Stimulated activated naive CD4-positive, alpha-beta T cell (primary cell): Measurements from ENCODE around the gene PALM.
A peak's percentile ranks its signal among the peaks of the same experiment; 100 is the strongest.
"Not testable (repeated sequence)": the region's sequence is repeated elsewhere in the genome, so short reads cannot be mapped to it uniquely, and the experiment has no call there.

Experiments
- DNase-seq, 6 experiments: peaks; one replicate each; lab custom pipeline; 2025; lab: John Stamatoyannopoulos, UW

The PALM gene

DNA sequence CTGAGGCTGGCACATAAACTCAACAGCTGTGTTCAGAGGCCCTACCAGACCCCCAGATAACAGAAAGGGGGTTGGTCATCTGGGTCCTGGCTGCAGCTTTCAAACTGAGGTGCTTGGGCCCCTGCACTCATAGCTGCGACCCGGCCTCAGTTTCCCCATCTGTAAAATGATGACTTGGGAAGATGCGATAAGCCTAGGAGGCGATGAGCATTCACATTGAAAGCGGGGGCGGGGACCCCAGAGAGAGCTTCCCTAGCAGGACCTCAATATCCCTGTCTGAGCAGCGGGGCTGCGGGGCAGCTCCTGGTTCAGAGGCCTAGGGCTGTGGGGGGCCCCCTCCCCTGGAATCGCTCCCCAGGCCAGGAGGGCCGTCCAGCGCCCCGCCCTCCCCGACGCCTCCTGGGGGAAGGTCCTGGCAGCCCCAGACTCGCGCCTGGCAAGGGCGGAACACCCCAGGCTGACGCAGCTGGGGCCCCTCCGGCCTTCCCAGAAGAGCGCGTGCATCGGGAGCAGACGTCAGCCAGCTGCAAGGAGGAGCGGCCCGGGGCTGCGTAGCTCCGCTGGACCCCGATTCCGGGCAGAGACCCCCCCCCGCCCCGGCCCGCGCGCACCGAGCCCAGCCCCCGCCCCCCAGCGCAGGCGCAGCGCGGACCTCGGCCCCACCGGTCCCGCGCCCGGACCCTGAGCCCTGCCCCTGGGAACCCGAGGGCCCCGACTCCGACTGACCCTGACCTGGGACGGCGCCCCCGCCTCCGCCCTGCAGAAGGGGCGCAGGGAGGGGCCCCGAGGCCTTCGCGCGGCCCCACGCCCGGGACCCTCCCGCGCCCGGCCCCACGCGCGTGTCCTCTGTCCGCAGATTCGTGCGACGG, 29.1 kb upstream of the PALM start:
- peak in 4 of 6 experiments; percentile 9 to 49 (median 28) for DNase-seq

DNA sequence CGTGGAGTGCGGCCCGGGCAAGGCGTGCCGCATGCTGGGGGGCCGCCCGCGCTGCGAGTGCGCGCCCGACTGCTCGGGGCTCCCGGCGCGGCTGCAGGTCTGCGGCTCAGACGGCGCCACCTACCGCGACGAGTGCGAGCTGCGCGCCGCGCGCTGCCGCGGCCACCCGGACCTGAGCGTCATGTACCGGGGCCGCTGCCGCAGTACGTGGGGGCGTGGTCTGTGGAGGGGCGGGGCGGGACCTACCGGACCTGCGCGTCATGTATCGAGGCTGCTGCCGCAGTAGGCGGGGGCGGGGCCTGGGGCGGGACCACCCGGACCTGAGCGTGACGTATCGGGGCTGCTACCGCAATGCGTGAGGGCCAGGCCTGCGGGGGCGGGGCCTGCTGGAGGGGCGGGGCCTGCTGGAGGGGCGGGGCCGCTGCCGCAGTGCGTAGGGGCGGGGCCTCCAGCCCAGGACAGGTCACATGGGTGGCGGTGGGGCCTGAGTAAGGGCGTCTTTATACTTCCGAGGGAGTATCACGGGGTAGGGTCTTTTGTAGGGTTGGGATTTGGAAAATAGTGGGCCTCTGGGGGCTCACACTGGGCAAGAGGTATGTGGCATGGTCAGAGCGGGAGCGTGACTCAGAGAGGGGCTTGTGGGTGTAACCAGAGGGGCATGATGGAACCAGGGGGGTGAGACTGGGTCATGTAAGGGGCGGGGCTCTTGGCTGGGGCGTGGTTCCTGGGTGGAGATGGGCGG, 28.3 kb upstream of the PALM start:
- peak; percentile 96 to 100 (median 100) for DNase-seq

DNA sequence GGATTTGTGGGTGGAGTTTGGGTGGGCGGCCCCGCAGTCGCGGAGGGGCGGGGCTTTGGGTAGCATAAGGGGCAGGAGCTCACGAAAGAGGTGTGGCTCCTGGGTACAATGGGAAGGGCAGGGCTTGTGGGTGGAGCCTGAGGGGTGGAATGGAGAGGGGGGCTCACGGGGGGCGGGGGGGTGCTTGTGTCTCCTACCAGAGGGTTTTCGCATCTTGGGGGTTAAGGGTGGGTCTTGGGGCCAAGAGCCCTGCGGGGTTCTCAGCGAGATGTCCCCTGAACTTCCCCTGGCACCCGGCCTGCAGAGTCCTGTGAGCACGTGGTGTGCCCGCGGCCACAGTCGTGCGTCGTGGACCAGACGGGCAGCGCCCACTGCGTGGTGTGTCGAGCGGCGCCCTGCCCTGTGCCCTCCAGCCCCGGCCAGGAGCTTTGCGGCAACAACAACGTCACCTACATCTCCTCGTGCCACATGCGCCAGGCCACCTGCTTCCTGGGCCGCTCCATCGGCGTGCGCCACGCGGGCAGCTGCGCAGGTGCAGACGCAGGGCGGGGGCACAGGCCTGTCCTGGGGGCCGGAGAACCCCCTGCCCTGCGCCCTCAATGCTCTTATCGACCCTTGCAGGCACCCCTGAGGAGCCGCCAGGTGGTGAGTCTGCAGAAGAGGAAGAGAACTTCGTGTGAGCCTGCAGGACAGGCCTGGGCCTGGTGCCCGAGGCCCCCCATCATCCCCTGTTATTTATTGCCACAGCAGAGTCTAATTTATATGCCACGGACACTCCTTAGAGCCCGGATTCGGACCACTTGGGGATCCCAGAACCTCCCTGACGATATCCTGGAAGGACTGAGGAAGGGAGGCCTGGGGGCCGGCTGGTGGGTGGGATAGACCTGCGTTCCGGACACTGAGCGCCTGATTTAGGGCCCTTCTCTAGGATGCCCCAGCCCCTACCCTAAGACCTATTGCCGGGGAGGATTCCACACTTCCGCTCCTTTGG, 27.4 kb upstream of the PALM start:
- DNase-seq = peak in 5 of 6 experiments; percentile 24 to 63 (median 53)

DNA sequence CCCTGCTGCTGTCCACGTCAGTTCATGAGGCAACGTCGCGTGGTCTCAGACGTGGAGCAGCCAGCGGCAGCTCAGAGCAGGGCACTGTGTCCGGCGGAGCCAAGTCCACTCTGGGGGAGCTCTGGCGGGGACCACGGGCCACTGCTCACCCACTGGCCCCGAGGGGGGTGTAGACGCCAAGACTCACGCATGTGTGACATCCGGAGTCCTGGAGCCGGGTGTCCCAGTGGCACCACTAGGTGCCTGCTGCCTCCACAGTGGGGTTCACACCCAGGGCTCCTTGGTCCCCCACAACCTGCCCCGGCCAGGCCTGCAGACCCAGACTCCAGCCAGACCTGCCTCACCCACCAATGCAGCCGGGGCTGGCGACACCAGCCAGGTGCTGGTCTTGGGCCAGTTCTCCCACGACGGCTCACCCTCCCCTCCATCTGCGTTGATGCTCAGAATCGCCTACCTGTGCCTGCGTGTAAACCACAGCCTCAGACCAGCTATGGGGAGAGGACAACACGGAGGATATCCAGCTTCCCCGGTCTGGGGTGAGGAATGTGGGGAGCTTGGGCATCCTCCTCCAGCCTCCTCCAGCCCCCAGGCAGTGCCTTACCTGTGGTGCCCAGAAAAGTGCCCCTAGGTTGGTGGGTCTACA, 25.9 kb upstream of the PALM start:
- DNase-seq = no peak

DNA sequence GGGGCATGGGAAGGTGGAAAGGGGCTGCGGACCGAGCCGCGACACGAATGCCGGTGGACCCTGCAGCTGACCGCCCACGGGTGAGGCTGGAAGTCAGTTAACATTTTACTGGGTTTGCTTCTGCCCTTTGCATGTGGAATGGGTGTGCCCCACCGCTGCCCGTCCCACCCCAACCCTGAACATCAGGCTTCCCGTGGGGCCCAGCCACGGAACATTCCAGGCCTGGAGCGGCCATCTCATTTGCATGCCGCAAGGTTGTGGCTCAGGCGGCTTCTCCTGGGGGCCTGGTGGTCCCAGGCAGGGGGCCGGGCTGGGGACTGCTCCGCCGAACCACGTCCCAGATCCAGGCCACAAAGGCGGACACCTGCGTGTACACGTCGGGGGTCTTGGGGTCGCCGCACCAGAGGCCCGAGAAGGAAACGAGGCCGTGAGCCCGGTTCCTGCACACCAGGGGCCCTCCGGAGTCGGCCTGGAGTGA, 23.2 kb upstream of the PALM start:
- no peak for DNase-seq

DNA sequence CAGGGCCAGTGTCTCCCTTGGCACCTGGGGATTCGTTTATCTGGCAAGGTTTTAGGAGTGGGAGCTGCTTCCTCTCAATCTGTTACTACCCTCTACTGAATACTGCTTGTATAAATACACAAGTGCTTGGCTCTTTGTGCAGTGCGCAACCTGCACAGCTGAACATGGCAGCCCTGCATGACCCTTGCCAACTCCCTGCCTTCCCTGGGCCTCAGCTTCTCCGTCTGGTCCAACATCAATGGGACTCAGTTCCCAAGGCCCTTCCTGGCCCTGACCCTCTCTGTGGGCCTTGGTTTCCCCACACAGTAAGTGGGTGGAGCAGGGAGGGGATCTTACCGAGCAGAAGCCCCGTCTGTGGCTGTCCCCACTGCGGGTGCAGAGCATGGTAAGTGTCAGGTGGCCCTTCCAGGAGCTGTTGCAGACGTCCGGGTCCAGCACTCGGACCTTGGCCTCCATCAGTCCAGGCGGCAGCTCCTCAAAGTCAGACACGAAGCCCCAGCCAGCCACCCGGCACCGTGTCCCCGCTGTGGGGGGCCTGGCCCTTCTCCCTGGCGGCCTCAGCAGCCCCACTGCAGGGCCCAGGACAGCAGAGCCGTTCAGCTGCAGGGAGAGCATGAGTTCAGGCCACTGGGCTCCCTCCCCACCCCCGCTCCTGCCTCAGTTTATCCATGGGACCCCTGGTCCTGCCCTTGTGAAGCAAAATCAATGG, 22.0 kb upstream of the PALM start:
- no peak for DNase-seq

DNA sequence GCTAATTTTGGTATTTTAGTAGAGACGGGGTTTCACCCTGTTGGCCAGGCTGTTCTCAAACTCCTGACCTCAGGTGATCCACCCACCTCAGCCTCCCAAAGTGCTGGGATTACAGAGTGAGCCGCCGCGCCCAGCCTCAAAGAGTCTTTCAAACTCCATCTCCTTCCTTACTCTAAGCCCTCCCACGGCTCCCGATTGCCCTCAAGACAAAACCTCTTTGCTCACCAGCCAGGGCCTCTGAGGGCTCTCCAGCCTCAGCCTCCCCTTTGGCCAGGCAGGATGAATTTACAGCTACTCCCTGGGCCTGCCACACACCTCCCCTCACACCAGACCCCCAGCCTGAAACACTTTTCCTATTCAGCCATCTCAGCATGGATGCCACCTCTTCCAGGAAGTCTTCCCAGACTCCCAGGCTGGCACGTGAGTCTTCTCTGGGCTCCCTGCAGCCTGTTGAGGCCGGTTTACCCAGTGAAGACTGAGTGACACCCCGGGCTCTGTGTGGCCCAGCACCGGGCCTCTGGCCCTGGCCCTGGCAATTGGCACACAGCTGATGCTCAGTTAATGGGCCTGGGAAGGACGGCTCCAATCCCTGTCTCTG, 21.1 kb upstream of the PALM start:
- DNase-seq = no peak

DNA sequence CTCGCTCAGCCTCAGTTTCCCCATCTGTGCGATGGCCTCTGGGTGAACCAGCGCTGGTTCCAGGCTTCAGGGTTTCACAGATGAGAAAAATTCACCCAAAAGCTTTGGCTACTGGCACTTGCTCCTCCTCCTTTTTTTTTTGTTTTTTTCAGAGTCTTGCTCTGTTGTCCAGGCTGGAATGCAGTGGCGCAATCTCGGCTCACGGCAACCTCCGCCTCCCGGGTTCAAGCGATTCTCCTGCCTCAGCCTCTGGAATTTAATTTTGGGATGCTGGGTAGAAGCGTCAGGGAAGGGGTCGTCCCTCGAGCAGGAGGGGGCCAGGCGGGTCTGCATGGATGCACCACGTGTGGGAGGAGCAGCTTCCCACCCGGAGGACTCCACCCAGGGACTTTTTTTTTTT, 20.5 kb upstream of the PALM start:
- no peak for DNase-seq

DNA sequence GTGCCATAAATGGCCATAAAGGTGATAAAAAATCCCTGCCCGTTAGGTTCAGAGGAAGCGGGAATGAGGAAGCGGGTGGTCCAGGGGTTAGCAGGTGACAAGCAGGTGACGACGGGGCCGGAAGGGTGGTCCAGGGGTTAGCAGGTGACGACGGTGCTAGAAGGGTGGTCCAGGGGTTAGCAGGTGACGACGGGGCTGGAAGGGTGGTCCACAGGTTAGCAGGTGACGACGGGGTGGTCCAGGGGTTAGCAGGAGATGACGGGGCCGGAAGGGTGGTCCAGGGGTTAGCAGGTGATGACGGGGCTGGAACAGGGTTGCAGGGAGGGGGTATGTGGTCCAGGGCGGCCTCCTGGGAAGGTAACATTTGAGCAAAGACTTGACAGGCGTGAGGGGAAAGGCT, 19.7 kb upstream of the PALM start:
- no peak for DNase-seq

DNA sequence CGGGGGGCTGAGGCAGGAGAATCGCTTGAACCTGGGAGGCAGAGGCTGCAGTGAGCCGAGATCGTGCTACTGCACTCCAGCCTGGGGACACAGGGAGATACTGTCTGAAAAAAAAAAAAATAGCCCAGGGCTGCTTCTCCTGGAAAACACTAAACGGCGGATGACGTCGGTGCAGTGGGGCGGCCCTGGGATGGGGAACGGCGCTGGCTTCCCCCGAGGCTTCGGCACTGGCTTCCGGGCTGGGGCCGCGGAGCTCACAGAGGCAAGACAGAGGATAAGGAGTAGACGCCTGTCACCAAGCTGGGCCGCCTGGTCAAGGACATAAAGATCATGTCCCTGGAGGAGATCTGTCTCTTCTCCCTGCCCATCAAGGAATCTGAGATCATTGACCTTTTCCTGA, 18.5 kb upstream of the PALM start:
- DNase-seq = no peak

DNA sequence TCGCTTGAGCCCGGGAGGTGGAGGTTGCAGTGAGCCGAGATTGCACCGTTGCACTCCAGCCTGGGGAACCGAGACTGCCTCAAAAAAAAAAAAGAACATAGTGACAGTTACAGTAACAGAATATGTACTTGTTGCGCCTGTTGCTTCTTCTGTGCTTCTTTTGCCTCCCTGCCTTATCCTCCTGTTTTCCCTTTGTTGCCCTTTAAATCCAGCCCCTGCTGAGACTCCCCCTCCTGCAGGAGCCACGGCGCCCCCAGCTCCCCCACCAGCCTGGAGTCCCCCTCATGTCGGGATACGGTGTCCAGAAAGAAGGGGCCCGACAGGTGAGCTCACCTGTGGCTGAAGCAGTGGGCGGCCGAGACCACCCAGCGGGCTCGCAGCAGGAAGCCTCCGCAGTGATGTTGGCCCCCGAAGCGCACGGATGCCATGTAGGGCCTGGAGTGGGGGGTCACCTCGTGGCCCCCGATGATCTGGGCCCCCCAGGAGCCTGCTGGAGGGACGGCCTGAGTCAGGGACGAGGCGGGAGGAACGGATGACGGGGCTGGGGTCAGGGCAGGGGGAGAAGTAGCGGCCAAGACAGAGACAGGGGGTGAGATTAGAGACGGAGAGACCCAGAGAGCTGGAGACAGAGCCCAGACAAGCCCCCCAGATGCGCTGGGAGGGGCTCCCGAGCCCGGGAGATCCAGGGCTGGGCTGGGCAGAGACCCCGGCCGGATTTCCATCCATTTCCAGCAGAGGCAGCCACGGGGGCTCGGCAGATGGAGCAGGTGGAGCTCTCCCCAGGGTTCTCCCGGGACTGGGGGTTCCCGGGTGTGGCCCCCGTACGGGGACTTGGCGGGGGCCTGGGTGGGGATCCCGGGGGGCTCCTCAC, 14.0 kb upstream of the PALM start:
- DNase-seq = no peak

DNA sequence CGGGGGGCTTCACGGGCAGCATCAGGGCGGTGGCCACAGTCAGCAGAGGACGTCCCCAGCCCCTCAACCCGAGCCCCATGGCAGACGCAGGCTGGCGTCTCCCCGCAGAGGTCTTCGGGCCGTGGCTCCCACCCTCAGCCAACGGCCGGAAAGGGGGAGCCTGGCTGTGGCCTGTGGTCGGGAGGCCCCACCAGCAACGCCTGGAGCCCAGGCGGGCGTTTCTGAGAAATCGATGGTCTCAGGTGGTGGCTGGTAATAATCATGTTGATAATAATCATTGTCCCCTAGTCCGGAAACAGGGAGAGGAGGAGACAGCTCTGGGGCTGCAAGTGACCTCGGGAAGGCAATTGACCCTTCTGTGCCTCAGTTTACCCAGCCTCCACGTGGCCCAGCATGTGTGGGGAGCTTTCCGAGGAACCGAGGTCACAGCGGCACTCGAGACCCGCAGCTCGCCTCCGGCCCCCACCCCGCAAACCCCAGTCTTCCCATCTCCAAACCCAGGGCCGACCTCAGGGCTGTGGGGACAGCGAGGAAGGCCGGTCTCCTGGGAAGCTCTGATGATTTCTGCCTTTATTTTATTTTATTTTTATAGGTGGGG, 13.3 kb upstream of the PALM start, which contains the start of gene PRSS57:
Gene PRSS57, minus strand, starts transcription at position 101 of the 598 bp plus-strand sequence. Its CDS starts 22 bp downstream, at position 79.
- no peak for DNase-seq

DNA sequence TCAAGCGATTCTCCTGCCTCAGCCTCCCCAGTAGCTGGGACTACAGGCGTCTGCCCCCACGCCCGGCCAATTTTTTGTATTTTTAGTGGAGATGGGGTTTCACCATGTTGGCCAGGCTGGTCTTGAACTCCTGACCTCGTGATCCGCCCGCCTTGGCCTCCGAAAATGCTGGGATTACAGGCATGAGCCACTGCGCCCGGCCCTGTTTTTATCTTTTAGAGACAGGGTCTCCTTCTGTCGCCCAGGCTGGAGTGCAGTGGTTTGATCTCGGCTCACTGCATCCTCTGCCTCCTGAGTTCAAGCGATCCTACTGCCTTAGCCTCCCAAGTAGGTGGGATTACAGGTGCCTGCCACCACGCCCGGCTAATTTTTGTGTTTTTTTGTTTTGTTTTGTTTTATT, 10.2 kb upstream of the PALM start:
- DNase-seq = not testable (repeated sequence)

DNA sequence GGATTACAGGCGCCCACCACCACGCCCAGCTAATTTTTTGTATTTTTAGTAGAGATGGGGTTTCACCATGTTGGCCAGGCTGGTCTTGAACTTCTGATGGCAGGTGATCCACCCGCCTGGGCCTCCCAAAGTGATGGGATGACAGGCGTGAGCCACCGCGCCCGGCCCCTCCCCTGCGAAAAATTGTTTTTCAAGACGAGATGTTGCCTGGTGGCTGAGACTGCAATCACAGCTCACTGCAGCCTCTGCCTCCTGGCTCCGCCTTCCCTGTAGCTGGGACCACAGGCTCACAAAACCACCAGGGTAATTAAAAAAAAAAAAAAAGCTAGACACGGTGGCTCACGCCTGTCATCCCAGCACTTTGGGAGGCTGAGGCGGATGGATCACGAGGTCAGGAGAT, 8.8 kb upstream of the PALM start:
- not testable (repeated sequence) for DNase-seq

DNA sequence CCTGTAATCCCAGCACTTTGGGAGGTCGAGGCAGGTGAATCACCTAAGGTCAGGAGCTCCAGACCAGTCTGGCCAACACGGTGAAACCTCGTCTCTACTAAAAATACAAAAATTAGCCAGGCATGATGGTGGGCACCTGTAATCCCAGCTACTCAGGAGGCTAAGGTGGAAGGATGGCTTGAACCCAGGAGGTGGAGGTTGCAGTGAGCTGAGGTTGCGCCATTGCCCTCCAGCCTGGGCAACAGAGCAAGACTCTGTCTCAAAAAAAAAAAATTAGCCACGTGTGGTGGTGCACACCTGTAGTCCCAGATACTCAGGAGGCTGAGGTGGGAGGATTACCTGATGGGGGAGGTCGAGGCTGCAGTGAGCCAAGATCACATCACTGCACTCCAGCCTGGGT, 5.9 kb upstream of the PALM start:
- DNase-seq = not testable (repeated sequence)

DNA sequence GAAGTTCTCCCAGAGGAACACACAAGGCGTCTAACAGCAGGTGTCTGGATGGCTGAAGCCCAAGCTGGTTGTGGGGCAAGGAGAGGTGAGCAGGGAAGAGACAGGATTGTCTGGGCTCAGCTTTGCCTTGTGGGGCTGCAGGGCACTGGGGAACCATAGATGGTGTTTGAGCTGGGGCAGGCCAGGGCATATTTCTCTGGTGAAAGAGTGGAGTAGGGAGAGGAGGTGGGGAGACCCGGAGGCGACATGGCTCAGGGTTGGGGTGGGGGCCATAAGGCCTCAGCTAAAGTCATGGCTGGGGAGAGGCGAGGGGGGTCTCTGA, 5.4 kb upstream of the PALM start:
- DNase-seq = no peak

DNA sequence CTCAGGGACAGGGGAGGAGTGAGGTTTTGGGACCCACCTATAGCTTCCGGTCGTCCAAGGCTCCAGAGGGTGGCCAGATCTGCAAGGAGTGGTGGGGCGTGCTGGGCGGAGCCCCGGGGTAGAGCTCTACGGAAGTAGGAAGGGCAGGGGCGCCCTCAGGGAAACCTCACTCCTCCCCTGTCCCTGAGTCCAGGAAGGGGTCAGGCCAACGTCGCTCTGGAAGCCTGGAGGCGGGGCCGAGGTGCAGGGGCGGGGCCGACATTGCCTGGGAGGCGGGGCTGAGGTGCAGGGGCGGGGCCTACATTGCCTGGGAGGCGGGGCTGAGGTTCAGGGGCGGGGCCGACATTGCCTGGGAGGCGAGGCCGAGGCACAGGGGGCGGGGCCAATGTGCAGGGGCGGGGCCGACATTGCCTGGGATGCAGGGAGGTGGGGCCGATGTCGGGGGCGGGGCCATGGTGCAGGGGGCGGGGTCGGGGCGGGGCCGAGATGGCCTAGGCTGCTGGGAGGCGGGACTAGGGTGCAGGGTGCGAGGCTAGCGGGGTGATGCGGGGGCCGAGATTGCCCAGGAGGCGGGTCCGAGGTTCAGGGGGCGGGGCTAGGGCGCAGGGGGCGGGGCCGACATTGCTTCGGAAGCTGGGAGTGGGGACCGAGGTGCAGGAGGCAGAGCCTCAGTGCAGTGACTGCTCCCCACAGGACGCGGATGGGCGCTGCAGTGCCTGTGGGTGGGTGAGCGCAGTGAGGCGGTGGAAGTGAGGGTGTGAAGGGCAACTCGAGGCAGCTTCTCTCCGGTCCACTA, 4.9 kb upstream of the PALM start:
- peak; percentile 29 to 83 (median 66) for DNase-seq

DNA sequence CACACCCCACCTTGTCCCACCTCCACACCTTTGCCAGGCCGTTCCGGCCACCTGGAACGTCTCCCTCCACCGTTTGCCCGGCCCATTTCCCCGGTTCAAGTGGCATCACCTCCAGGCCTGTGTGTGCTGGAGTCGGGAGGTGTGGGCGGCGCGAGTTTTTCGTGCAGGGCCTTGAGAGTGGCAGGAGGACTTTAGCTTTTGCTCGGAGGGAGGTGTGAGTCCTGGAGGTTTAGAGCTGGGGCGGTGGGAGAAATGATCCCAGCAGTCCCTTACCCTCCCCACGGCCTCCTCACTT, 4.3 kb upstream of the PALM start:
- no peak for DNase-seq
